ENCODE measurements around the gene PHTF2.
"Not testable (repeated sequence)": the region's sequence is repeated elsewhere in the genome, so short reads cannot be mapped to it uniquely, and the experiment has no call there.

Gene PHTF2

DNA sequence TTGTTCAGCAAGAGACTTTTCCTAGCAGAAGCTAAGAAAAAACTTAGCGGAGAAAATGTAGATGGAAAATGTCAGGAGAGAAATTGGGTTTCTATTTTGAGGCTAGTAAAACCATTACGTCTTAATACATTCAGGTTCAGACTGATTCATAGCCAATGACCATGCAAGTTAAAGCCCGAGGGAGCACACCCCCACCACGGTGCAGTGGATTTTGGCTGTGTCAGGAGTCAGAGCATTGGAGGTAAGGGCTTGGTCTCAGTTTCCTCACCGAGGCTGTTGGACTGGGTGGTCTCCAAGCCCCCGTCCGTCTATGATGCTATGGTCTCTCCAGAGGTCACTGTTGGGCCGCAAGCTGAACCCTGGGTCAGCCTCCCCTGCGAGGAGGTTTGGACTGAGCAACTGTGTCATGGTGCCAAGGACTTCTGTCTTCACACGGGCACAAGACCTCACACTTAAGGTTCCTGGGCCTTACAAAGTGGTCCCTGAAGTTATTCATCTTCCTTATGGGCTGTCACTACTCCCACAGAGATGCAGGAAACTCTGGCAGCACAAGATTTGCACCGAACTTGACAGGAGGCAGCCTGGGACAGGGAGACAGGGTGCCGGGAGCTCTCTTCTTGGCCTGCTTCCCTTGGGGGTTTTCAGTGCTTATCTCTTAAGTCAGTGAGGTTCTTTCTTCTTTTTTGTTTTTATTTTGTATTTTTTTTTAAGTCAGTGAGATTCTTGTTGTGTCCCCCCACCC, 186.8 kb downstream of the PHTF2 start:
- DNase-seq (ENCODE audit: low read depth in 2 of 2, low spot score in 1 of 2) = no peak

DNA sequence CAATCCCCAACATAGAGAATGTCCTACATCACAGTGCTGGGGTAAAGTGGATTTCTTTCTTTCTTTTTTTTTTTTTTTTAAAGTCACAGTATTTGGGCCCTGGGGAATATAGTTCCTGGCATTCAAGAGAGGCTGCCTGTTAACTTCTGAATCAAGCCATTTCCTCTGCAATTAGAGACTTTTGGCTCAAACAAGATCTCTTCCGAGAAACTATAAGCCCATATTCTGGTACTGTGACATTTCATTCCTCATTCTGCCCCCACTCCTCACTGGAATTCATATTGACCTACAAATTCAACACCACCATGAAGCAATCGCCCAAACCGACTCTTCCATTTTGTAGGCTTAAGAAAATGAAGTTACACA, 187.4 kb downstream of the PHTF2 start:
- no peak for DNase-seq (ENCODE audit: low read depth in 2 of 2, low spot score in 1 of 2)

DNA sequence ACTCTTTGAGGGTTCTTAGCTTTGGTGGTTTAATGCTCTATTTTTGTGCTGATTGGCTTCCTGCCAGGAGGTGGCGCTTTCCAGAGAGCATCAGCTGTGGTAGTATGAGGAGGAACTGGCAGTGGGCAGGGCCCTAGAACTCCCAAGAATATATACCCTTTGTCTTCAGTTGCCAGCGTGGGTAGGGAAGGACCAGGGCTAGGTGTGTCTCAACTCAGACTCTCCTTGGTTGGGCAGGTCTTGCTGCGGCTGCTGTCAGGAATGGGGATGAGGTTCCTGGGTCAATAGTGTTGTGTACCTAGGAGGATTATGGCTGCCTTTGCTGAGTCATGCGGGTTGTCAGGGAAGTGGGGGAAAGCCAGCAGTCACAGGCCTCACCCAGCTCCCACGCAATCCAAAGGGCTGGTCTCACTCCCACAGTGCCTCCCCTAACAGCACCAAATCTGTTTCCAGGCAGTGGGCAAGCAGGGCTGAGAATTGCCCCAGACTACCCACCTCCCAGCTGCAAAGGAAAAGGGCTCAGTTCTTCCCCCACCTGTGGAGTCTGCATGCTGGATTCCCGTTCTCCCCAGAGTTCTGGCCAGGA, 191.5 kb downstream of the PHTF2 start:
- no peak for DNase-seq (ENCODE audit: low read depth in 2 of 2, low spot score in 1 of 2)

DNA sequence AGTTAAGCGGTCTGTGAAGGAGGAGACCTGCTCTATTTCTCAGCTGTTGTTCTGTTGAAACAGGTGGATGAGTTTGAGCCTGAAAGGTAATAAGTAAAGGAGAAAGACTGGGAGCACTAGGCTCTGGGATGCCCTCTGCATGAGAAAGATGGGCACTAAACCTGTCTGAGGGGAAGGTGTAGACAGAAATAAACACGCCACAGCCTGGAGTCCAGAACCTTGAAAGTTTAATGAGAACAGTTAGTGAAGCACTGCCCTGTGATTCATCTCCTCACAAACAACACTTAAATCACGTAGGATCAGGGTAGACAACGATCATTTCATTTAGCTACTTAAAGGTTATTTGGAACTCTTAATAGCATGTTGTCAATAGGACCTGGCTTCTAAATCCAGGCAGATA, 193.1 kb downstream of the PHTF2 start:
- DNase-seq (ENCODE audit: low read depth in 2 of 2, low spot score in 1 of 2) = no peak

DNA sequence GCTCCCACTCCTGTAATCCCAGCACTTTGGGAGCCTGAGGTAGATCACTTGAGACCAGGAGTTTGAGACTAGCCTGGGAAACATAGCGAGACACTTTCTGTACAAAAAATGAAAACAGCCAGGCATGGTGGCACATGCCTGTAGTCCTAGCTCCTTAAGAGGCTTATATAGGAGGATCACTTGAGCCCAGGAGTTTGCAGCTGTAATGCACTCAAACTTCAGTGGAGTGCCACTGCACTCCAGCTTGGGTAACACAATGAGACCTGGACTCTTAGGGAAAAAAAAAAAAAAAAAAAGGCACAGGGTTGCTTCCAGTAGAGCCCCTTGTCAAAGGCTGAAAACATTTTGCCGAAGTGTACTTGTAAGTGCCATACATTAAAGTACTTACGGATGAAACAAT, 195.3 kb downstream of the PHTF2 start:
- DNase-seq (ENCODE audit: low read depth in 2 of 2, low spot score in 1 of 2) = no peak

DNA sequence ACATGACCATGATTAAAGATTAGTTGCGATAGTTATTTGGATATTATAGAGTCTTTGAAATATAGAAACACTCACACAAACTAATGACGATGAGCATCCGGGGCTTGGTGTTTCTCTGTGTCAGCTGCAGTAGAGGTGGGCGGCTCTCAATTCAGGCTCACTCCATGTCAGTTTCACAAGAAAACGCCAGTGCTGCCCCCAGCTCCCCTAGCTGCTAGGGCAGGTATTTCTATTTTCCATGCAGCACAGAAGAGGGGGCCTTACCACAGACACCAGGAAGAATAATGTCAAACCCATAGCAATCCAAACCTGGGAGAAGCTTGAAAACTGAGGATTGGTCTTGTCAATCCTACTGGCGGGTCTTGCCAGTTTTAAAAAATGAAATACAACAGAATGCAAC, 197.1 kb downstream of the PHTF2 start:
- no peak for DNase-seq (ENCODE audit: low read depth in 2 of 2, low spot score in 1 of 2)

DNA sequence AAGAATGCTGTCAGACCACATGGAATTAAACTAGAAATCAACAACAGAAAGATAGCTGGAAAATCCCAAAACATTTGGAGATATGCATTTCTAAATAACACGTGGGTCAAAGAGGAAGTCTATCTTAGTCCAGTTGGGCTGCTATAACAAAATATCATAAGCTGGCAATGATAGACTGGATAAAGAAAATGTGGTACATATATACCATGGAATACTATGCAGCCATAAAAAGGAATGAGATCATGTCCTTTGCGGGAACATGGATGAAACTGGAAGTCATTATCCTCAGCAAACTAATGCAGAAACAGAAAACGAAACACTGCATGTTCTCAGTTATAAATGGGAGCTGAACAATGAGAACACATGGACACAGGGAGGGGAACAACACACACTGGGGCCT, 200.6 kb downstream of the PHTF2 start:
- DNase-seq (ENCODE audit: low read depth in 2 of 2, low spot score in 1 of 2) = not testable (repeated sequence)

DNA sequence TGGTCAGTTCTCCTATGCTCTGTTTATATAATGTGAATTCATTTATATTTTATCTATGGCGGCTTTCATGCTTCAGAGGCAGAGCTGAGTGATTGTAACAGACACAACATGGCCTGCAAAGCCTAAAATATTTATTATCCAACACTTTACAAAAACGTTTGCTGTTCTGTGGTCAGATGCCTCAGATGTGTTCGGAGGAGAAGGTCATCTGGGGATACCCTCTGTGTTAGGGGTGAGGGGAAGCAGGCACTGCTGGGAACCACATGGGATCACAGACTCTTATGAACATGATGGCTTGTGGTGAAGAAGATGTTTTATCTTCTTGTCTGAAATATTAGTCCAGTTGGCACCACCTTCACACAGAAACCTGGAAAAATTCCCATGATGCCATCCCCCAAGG, 203.4 kb downstream of the PHTF2 start:
- no peak for DNase-seq (ENCODE audit: low read depth in 2 of 2, low spot score in 1 of 2)

DNA sequence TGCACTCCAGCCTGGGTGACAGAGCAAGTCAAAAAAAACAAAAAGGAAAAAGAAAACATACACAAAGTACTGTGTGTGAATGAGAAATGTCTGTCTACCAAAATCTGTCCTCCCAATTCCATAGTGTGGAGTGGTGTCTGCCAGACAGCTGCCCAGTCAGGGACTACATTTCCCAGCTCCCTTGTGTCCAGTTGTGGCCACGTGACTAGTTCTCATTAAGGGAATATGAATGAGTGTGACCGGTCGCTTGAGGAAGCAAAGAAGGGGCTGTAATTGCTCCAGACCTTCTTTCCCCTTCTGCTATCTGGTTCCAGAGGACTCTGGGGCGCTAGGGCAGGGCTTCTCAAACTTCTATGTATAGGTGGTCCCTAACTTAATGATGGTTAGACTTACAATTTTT, 204.1 kb downstream of the PHTF2 start:
- no peak for DNase-seq (ENCODE audit: low read depth in 2 of 2, low spot score in 1 of 2)

DNA sequence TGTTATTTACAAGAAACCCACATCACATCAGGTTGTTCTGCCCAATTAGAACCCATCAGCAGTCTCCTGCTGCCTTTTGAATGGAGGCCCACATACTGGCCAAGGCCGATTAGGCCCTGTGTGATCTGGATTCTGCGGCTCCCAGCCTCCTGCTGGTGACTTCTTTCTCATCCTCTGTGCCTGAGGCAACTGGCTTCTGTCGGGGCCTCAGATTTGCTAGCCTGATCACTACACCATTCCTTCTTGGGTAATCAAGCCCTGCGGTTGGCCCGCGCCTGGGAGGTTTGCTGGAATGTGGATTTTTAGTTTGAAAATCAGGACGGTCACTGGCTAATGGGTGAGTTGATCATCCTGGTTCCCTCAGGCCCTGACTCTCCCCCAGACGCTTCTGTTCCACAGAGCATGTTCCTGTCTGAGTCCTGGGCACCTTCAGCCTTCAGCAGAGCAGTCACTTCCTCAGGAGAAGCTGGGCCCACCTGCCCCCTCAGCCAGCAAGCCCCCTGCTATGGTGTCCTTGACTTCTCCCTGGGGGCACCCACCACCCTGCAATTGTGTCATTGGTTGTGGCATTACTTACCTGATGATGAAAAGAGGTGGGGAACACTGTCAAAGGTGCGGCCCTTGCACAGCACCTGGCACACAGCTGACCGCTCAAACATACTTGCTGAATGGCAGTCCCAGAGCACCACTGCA, 207.6 kb downstream of the PHTF2 start:
- no peak for DNase-seq (ENCODE audit: low read depth in 2 of 2, low spot score in 1 of 2)
